H1 (cell line): Measurements from ENCODE around the gene ULK2. TPM values are rescaled to one million over a fixed set of nuclear protein-coding genes. Genes with fewer than 3 reads are reported as not detected.
A peak's percentile ranks its signal among the peaks of the same experiment; 100 is the strongest.

Source experiments
- CTCF ChIA-PET: fragments of 300-600 bp; sonication (Branson Sonifier 250); formaldehyde crosslinking; loops from one replicate; lab custom pipeline; 2021; ENCODE audit not compliant: partially characterized antibody; lab: Charles Lee
- POLR2A ChIA-PET: fragments of 300-600 bp; sonication (Branson Sonifier 250); formaldehyde crosslinking; loops from one replicate; lab custom pipeline; 2021; ENCODE audit warnings: inconsistent platforms; ENCODE audit not compliant: partially characterized antibody; lab: Charles Lee
- DNase-seq, 2 experiments: peaks; one replicate each; pipeline versions ENCODE4 v3.0.0 to v3.0.0-alpha.2; 2010 to 2022; ENCODE audit warnings: low spot score in 2 of 2, low read depth in 1 of 2, mixed read lengths in 1 of 2
- FAIRE-seq: peaks from 2 replicates; lab custom pipeline; 2011; peaks lifted over from hg19 to GRCh38; lab: Jason Lieb, UNC
- H2AFZ ChIP-seq: 2 replicates; pipeline ENCODE4 v1.8.1; 2012; ENCODE audit warnings: low read length, inconsistent platforms
- H2AK5ac ChIP-seq: 2 replicates; pipeline ENCODE4 v1.6.1; 2013; ENCODE audit warnings: low read depth, low read length
- H2BK120ac ChIP-seq: replicated peaks from 2 replicates; pipeline ENCODE3; 2013; ENCODE audit warnings: low read depth, low read length, inconsistent platforms
- H2BK12ac ChIP-seq: 2 replicates; pipeline ENCODE4 v1.6.1; 2013; ENCODE audit warnings: low read depth, low read length
- H2BK15ac ChIP-seq: 2 replicates; pipeline ENCODE4 v1.6.1; 2013; ENCODE audit warnings: low read length
- H2BK20ac ChIP-seq: 2 replicates; pipeline ENCODE4 v1.6.1; 2013; ENCODE audit warnings: low read length
- H2BK5ac ChIP-seq: 2 replicates; pipeline ENCODE4 v1.6.1; 2013; ENCODE audit warnings: low read depth, low read length
- H3K14ac ChIP-seq: 2 replicates; pipeline ENCODE4 v1.6.1; 2013; ENCODE audit warnings: inconsistent platforms; ENCODE audit not compliant: insufficient read length
- H3K18ac ChIP-seq: 2 replicates; pipeline ENCODE4 v1.6.1; 2013; ENCODE audit warnings: low read length; ENCODE audit errors: extremely low read depth
- H3K23ac ChIP-seq: 2 replicates; pipeline ENCODE4 v1.6.1; 2013; ENCODE audit warnings: inconsistent platforms; ENCODE audit not compliant: insufficient read length
- H3K23me2 ChIP-seq: 2 replicates; pipeline ENCODE4 v1.6.1; 2013; ENCODE audit warnings: low read depth, low read length
- H3K27ac ChIP-seq: 2 replicates; pipeline ENCODE4 v1.6.1; 2011; ENCODE audit warnings: low read depth, low read length, inconsistent platforms
- H3K27me3 ChIP-seq, 4 experiments: replicated peaks in 1 of 4; 1 replicate in 1 of 4; 2 replicates in 3 of 4; pipeline versions ENCODE4 v1.6.1 to v1.8.1; 2011 to 2013; ENCODE audit warnings: low read length in 3 of 4, mild to moderate bottlenecking in 3 of 4, inconsistent platforms in 2 of 4, mixed read lengths in 2 of 4, moderate library complexity in 1 of 4; ENCODE audit not compliant: control insufficient read depth in 3 of 4, insufficient read depth in 3 of 4; ENCODE audit errors: extremely low read depth in 1 of 4
- H3K36me3 ChIP-seq, 4 experiments: 2 replicates each; pipeline versions ENCODE4 v1.6.1 to v1.8.1; 2011 to 2013; ENCODE audit warnings: mild to moderate bottlenecking in 4 of 4, low read length in 3 of 4, moderate library complexity in 2 of 4, control low read depth in 1 of 4, inconsistent platforms in 1 of 4; ENCODE audit not compliant: insufficient read depth in 4 of 4, control insufficient read depth in 2 of 4
- H3K4ac ChIP-seq: replicated peaks from 2 replicates; pipeline ENCODE3; 2013; ENCODE audit warnings: low read length, low read depth, mixed read lengths, inconsistent platforms; ENCODE audit not compliant: insufficient read length
- H3K4me1 ChIP-seq, 4 experiments: replicated peaks in 1 of 4; 1 replicate in 1 of 4; 2 replicates in 3 of 4; pipeline versions ENCODE4 v1.6.1 to v1.8.1; 2011 to 2013; ENCODE audit warnings: low read length in 3 of 4, inconsistent platforms in 2 of 4, mixed read lengths in 1 of 4; ENCODE audit not compliant: insufficient read depth in 4 of 4, control insufficient read depth in 3 of 4
- H3K4me2 ChIP-seq, 2 experiments: 2 replicates each; pipeline versions ENCODE4 v1.6.1 to v1.8.1; 2011 to 2013; ENCODE audit warnings: low read depth in 2 of 2, low read length in 2 of 2, control low read depth in 1 of 2, inconsistent platforms in 1 of 2, mild to moderate bottlenecking in 1 of 2; ENCODE audit not compliant: insufficient read depth in 1 of 2
- H3K4me3 ChIP-seq, 4 experiments: fragments of 200-600, 300-600 bp in 1 of 4; sonication (generic), shearing (Covaris generic), sonication (Bioruptor Twin) in 1 of 4; 2 replicates each; pipeline versions ENCODE4 v1.5.1 to v1.8.1; 2011 to 2016; ENCODE audit warnings: low read length in 4 of 4, low read depth in 3 of 4, control low read depth in 2 of 4, inconsistent platforms in 2 of 4, mild to moderate bottlenecking in 2 of 4, mixed read lengths in 1 of 4, moderate library complexity in 1 of 4; ENCODE audit not compliant: insufficient read depth in 2 of 4; ENCODE audit errors: extremely low read depth in 1 of 4
- H3K56ac ChIP-seq: replicated peaks from 2 replicates; pipeline ENCODE3; 2013; ENCODE audit warnings: low read depth, mild to moderate bottlenecking, mixed read lengths, low read length, inconsistent platforms; ENCODE audit not compliant: insufficient read length
- H3K79me1 ChIP-seq: 2 replicates; pipeline ENCODE4 v1.6.1; 2013; ENCODE audit warnings: low read depth, low read length, control low read depth
- H3K79me2 ChIP-seq, 2 experiments: 2 replicates each; pipeline versions ENCODE4 v1.6.1 to v1.8.1; 2012 to 2013; ENCODE audit warnings: low read length in 2 of 2, mild to moderate bottlenecking in 2 of 2, inconsistent platforms in 1 of 2; ENCODE audit not compliant: insufficient read depth in 2 of 2, control insufficient read depth in 1 of 2
- H3K9ac ChIP-seq, 4 experiments: replicated peaks in 1 of 4; 1 replicate in 1 of 4; 2 replicates in 3 of 4; pipeline versions ENCODE4 v1.6.1 to v1.8.1; 2011 to 2013; ENCODE audit warnings: low read depth in 3 of 4, low read length in 3 of 4, control low read depth in 2 of 4, mild to moderate bottlenecking in 2 of 4, moderate library complexity in 2 of 4, inconsistent platforms in 1 of 4; ENCODE audit errors: extremely low read depth in 1 of 4
- H3K9me3 ChIP-seq, 2 experiments: 2 replicates each; pipeline versions ENCODE4 v1.6.1 to v1.8.1; 2012 to 2013; ENCODE audit warnings: mild to moderate bottlenecking in 2 of 2, moderate library complexity in 2 of 2, control low read depth in 1 of 2, inconsistent platforms in 1 of 2, low read depth in 1 of 2, low read length in 1 of 2, mixed read lengths in 1 of 2; ENCODE audit not compliant: insufficient read depth in 2 of 2
- H4K20me1 ChIP-seq, 2 experiments: replicated peaks in 1 of 2; 2 replicates each; pipeline versions ENCODE3 to v1.8.1; 2011 to 2013; ENCODE audit warnings: inconsistent platforms in 2 of 2, low read length in 2 of 2, mild to moderate bottlenecking in 1 of 2; ENCODE audit not compliant: insufficient read depth in 2 of 2, control insufficient read depth in 1 of 2
- H4K5ac ChIP-seq: 2 replicates; pipeline ENCODE4 v1.6.1; 2013; ENCODE audit warnings: low read length, low read depth, mixed read lengths, inconsistent platforms; ENCODE audit not compliant: insufficient read length
- H4K8ac ChIP-seq: 2 replicates; pipeline ENCODE4 v1.8.0; 2013; ENCODE audit warnings: mild to moderate bottlenecking, moderate library complexity, low read length, inconsistent platforms; ENCODE audit not compliant: insufficient read depth; ENCODE audit errors: extremely low read depth
- H4K91ac ChIP-seq: replicated peaks from 2 replicates; pipeline ENCODE3; 2013; ENCODE audit warnings: low read length, mixed read lengths, inconsistent platforms; ENCODE audit not compliant: insufficient read length
- ASH2L ChIP-seq: fragments of 200-600, 300-600 bp; sonication (generic); IDR thresholded peaks from one replicate; pipeline ENCODE4 v1.7.1; 2017; ENCODE audit warnings: low read length
- CHD1 ChIP-seq: IDR thresholded peaks from 2 replicates; pipeline ENCODE4 v1.6.1; 2012; ENCODE audit warnings: low read depth, low read length, improper control_type of control experiment
- JUN ChIP-seq: IDR thresholded peaks from 2 replicates; pipeline ENCODE4 v1.6.1; 2011; ENCODE audit warnings: low read depth, mild to moderate bottlenecking, improper control_type of control experiment, low read length
- JUND ChIP-seq: IDR thresholded peaks from 2 replicates; pipeline ENCODE4 v1.6.1; 2011; ENCODE audit warnings: mild to moderate bottlenecking, improper control_type of control experiment, low read length
- RXRA ChIP-seq: IDR thresholded peaks from 2 replicates; pipeline ENCODE4 v1.6.1; 2011; ENCODE audit warnings: low read depth, mild to moderate bottlenecking, low read length, moderate library complexity; ENCODE audit not compliant: insufficient read depth
- SP2 ChIP-seq: IDR thresholded peaks from 2 replicates; pipeline ENCODE4 v1.6.1; 2012; ENCODE audit warnings: mild to moderate bottlenecking, low read length, inconsistent platforms
- SUZ12 ChIP-seq: fragments of 200-600 bp; sonication (generic); IDR thresholded peaks from 2 replicates; pipeline ENCODE4 v1.6.1; 2012; ENCODE audit warnings: mild to moderate bottlenecking, inconsistent platforms, low read length, moderate library complexity, mixed read lengths
- TAF1 ChIP-seq: IDR thresholded peaks from 2 replicates; pipeline ENCODE4 v1.6.1; 2011; ENCODE audit warnings: mild to moderate bottlenecking, low read depth, low read length
- TAF7 ChIP-seq: optimal IDR thresholded peaks from 2 replicates; pipeline ENCODE3; 2011; ENCODE audit warnings: low read depth, mild to moderate bottlenecking, inconsistent platforms, low read length, moderate library complexity, borderline replicate concordance
- ZNF274 ChIP-seq: IDR thresholded peaks from 2 replicates; pipeline ENCODE4 v1.7.0; 2012; ENCODE audit warnings: low read length, borderline replicate concordance; ENCODE audit errors: extremely low read depth
- WGBS, 2 experiments: shearing (Covaris generic) in 1 of 2; methylation state at CpG; one replicate each; pipeline versions ENCODE4 v1.1.6 to v1.1.7; 2013 to 2015; ENCODE audit warnings: low lambda C conversion rate in 2 of 2, mixed read lengths in 2 of 2, inconsistent platforms in 1 of 2, low coverage in 1 of 2, missing lambda C conversion rate in 1 of 2; ENCODE audit not compliant: insufficient replicate concordance in 2 of 2, insufficient coverage in 1 of 2, insufficient read length in 1 of 2; ENCODE audit errors: extremely low coverage in 1 of 2, missing lambda C conversion rate in 1 of 2; 5-methylcytosine and 5-hydroxymethylcytosine counted together
- polyA plus RNA-seq, 7 experiments: library from polyadenylated mRNA; depleted of rRNA in 3 of 7; stranded (reverse) in 5 of 7; unstranded in 2 of 7; fragments of >200 nt in 5 of 7; fragments of 200-250 nt in 2 of 7; gene quantifications; 1 replicate in 5 of 7; 2 replicates in 1 of 7; 4 replicates in 1 of 7; pipeline versions ENCODE4 v1.2.1 to v1.2.3, GENCODE V29; 2011 to 2013; ENCODE audit warnings: missing spikeins in 2 of 7, mixed read lengths in 2 of 7
- total RNA-seq: library from RNA; stranded (reverse); fragmentation: NEBNext Ultra II Directional; extraction: Animal tissue kit (Norgen Biotek cat#: 25700); gene quantifications from 2 replicates; pipeline ENCODE4 v1.2.1, GENCODE V29; 2021
- TF ChIP-seq, protein P1 (sequence below): IDR thresholded peaks from 2 replicates; pipeline ENCODE4 v1.6.1; 2012; ENCODE audit warnings: inconsistent platforms

The ULK2 gene
- total and polyA plus RNA-seq, 2 of the 8 experiments (the other 6 are each of a cell fraction or from before 2014, with no cell fraction given), result 5.3 to 9.8 TPM

- H3K79me2 ChIP-seq, result no peaks in the 10 kb centered on the region
- 83% methylated on average over 15 of the region's 15 CpGs; no CpG with 5 or more reads in 1 of the 2 experiments for WGBS, 2 experiments
- no peak overlapping the region for H3K23ac ChIP-seq
- no peak for FAIRE-seq
- H2BK15ac ChIP-seq, result no peak overlapping the region
- no peak overlapping the region for H3K56ac ChIP-seq
- H3K4me1 ChIP-seq, result no peaks in the 10 kb centered on the region
- no peak overlapping the region for H2BK12ac ChIP-seq
- no peak overlapping the region for H3K9ac ChIP-seq
- no peak overlapping the region for H2AK5ac ChIP-seq
- no peaks in the 10 kb centered on the region for H3K79me1 ChIP-seq
- H3K27ac ChIP-seq, result no peak overlapping the region
- no peak overlapping the region for H2BK5ac ChIP-seq
- H4K8ac ChIP-seq, result no peak overlapping the region; the same call in 1 of the 2 replicates
- H3K14ac ChIP-seq, result no peak overlapping the region
- no peaks in the 10 kb centered on the region for H3K36me3 ChIP-seq
- H2BK120ac ChIP-seq, result no peak overlapping the region
- no peak overlapping the region for H4K91ac ChIP-seq
- H4K20me1 ChIP-seq, result no peaks in the 10 kb centered on the region
- peak overlapping the region; percentile 71; the same call in 1 of the 2 replicates for H3K18ac ChIP-seq
- H4K5ac ChIP-seq, result no peak overlapping the region
- H3K23me2 ChIP-seq, result no peaks in the 10 kb centered on the region
- POLR2A ChIA-PET, result no interaction called here
- no peaks in the 10 kb centered on the region; a peak in 1 of 7 replicates for H3K27me3 ChIP-seq
- CTCF ChIA-PET, result interaction anchor here (1.1 to 1.7 kb wide), 3 partner anchors 11 to 91 kb away, joined by 3 read pairs; partner anchors contain the start of gene ALDH3A1
- H2AFZ ChIP-seq, result no peak overlapping the region
- no peak overlapping the region for H3K4me2 ChIP-seq
- no peak overlapping the region for H3K4ac ChIP-seq
- H3K9me3 ChIP-seq, result no peaks in the 10 kb centered on the region
- H2BK20ac ChIP-seq, result no peak overlapping the region
- no peak for DNase-seq
- no peak overlapping the region for H3K4me3 ChIP-seq
- TF ChIP-seq, protein P1, sequence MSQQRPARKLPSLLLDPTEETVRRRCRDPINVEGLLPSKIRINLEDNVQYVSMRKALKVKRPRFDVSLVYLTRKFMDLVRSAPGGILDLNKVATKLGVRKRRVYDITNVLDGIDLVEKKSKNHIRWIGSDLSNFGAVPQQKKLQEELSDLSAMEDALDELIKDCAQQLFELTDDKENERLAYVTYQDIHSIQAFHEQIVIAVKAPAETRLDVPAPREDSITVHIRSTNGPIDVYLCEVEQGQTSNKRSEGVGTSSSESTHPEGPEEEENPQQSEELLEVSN, result no peak
- TF ChIP-seq JUND (no peak), ZNF274 (no peak), RXRA (no peak), JUN (no peak), SP2 (no peak), TAF7 (no peak), TAF1 (no peak), ASH2L (no peak), CHD1 (no peak), SUZ12 (no peak)
These were observed 130.2 kb downstream of the ULK2 start for GRCh38 chr17:19737305-19738072.
